Nephron progenitor cell (in vitro differentiated cells): Measurements from ENCODE around the gene NRG2.

Experiments
- DNase-seq: peaks from one replicate; pipeline ENCODE4 v3.0.0; 2021
- H3K27ac Mint-ChIP-seq: 2 replicates; pipeline ENCODE4 v1.8.0; 2021; ENCODE audit warnings: mild to moderate bottlenecking, moderate library complexity, mixed read lengths
- H3K27me3 Mint-ChIP-seq: 2 replicates; pipeline ENCODE4 v1.8.0; 2021; ENCODE audit warnings: mild to moderate bottlenecking, low read depth, mixed read lengths; ENCODE audit not compliant: poor library complexity
- H3K36me3 Mint-ChIP-seq: 2 replicates; pipeline ENCODE4 v1.8.0; 2021; ENCODE audit warnings: low read depth, mixed read lengths
- H3K4me1 Mint-ChIP-seq: 2 replicates; pipeline ENCODE4 v1.8.0; 2021; ENCODE audit warnings: mixed read lengths
- H3K4me3 Mint-ChIP-seq: 2 replicates; pipeline ENCODE4 v1.8.0; 2021; ENCODE audit warnings: mild to moderate bottlenecking, moderate library complexity, mixed read lengths
- H3K9me3 Mint-ChIP-seq: 2 replicates; pipeline ENCODE4 v1.8.0; 2021; ENCODE audit warnings: mild to moderate bottlenecking, moderate library complexity, mixed read lengths
- TF ChIP-seq, protein P1 (sequence below): fragments of 200-600 bp; sonication (generic); IDR thresholded peaks from 2 replicates; pipeline ENCODE4 v1.5.0; 2021; ENCODE audit warnings: antibody characterized with exemption

The NRG2 gene

DNA sequence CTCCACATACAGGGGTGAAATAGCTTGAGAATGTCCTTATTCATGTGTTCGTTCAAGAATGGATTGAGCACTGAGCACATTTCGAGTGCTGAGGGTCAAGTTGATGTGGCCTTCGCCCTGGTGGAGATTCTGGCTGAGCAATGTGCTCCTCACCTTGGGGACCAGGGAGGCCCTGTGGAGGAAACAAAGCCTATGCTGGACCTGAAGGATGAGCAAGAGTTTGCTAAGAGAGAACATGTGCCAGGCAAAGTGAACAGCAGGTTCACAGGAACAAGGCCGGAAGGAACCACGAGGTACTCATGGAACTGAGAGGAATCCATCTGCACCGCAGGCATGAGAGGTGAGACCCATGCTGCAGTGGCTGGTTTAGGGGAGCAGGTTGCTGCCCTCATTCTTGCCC, 145.1 kb downstream of the NRG2 start:
- TF ChIP-seq, protein P1, sequence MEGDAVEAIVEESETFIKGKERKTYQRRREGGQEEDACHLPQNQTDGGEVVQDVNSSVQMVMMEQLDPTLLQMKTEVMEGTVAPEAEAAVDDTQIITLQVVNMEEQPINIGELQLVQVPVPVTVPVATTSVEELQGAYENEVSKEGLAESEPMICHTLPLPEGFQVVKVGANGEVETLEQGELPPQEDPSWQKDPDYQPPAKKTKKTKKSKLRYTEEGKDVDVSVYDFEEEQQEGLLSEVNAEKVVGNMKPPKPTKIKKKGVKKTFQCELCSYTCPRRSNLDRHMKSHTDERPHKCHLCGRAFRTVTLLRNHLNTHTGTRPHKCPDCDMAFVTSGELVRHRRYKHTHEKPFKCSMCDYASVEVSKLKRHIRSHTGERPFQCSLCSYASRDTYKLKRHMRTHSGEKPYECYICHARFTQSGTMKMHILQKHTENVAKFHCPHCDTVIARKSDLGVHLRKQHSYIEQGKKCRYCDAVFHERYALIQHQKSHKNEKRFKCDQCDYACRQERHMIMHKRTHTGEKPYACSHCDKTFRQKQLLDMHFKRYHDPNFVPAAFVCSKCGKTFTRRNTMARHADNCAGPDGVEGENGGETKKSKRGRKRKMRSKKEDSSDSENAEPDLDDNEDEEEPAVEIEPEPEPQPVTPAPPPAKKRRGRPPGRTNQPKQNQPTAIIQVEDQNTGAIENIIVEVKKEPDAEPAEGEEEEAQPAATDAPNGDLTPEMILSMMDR, result no peak
- Mint-ChIP-seq H3K9me3 (no peaks in the 10 kb centered on the region), H3K27ac (no peak overlapping the region), H3K4me1 (peaks cover 1% of the 10 kb centered on the region), H3K4me3 (no peak overlapping the region), H3K27me3 (peaks cover 80% of the 10 kb centered on the region), H3K36me3 (no peaks in the 10 kb centered on the region)
- no peak for DNase-seq

GRCh38 chr5:139897342-139897741, 145.8 kb downstream of the NRG2 start:
- H3K27ac Mint-ChIP-seq, result no peak overlapping the region
- no peak for DNase-seq
- no peaks in the 10 kb centered on the region for H3K4me1 Mint-ChIP-seq
- peaks cover 79% of the 10 kb centered on the region for H3K27me3 Mint-ChIP-seq
- TF ChIP-seq, protein P1, result no peak
- H3K9me3 Mint-ChIP-seq, result no peaks in the 10 kb centered on the region
- H3K36me3 Mint-ChIP-seq, result no peaks in the 10 kb centered on the region
- no peak overlapping the region for H3K4me3 Mint-ChIP-seq

- Mint-ChIP-seq H3K27ac (no peak overlapping the region), H3K9me3 (no peaks in the 10 kb centered on the region), H3K27me3 (peaks cover 73% of the 10 kb centered on the region), H3K4me1 (no peaks in the 10 kb centered on the region), H3K4me3 (no peak overlapping the region), H3K36me3 (no peaks in the 10 kb centered on the region)
- TF ChIP-seq, protein P1, result no peak
- DNase-seq, result no peak
Measured at GRCh38 chr5:139896718-139897117, 146.4 kb downstream of the NRG2 start.

DNA sequence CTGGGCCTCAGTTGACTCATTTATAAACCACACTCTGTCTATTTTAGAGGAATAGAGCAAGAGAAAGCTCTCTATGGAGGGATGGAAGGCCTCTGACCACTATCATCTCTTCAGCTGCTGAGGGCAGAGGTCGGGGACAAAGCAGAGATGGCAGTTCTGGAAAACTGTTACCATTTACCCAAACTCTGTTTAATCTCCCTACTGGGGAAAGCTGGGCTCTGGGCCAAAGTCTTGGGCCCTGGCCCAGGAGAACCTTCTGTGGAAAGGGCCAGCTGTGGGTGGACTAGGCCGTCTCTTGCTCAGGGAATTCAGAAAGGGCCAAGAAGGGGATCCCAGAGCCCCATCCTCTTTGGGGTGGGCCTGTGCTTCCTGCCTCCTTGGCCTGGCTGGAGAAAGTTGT, 147.5 kb downstream of the NRG2 start:
- TF ChIP-seq, protein P1, result no peak
- H3K27ac Mint-ChIP-seq, result no peak overlapping the region
- H3K36me3 Mint-ChIP-seq, result no peaks in the 10 kb centered on the region
- DNase-seq, result no peak
- peaks cover 62% of the 10 kb centered on the region for H3K27me3 Mint-ChIP-seq
- H3K4me1 Mint-ChIP-seq, result no peaks in the 10 kb centered on the region
- H3K4me3 Mint-ChIP-seq, result no peak overlapping the region
- no peaks in the 10 kb centered on the region for H3K9me3 Mint-ChIP-seq

GRCh38 chr5:139895046-139895445, 148.1 kb downstream of the NRG2 start:
- H3K4me1 Mint-ChIP-seq, result no peaks in the 10 kb centered on the region
- H3K9me3 Mint-ChIP-seq, result no peaks in the 10 kb centered on the region
- DNase-seq, result no peak
- no peak overlapping the region for H3K4me3 Mint-ChIP-seq
- no peak overlapping the region for H3K27ac Mint-ChIP-seq
- no peaks in the 10 kb centered on the region for H3K36me3 Mint-ChIP-seq
- H3K27me3 Mint-ChIP-seq, result peaks cover 61% of the 10 kb centered on the region
- TF ChIP-seq, protein P1, result no peak

GRCh38 chr5:139893873-139894272, 149.2 kb downstream of the NRG2 start:
- H3K36me3 Mint-ChIP-seq, result no peaks in the 10 kb centered on the region
- H3K4me1 Mint-ChIP-seq, result no peaks in the 10 kb centered on the region
- TF ChIP-seq, protein P1, result no peak
- H3K27ac Mint-ChIP-seq, result no peak overlapping the region
- peaks cover 56% of the 10 kb centered on the region for H3K27me3 Mint-ChIP-seq
- DNase-seq, result no peak
- no peak overlapping the region for H3K4me3 Mint-ChIP-seq
- no peaks in the 10 kb centered on the region for H3K9me3 Mint-ChIP-seq
